ENCODE data around the gene CASZ1. TPM values are rescaled to one million over a fixed set of nuclear protein-coding genes. Genes with fewer than 3 reads are reported as not detected.

CASZ1 gene
- total and polyA plus RNA-seq, 10 donors: 0.73 to 14.5 (median 9.1) TPM

DNA sequence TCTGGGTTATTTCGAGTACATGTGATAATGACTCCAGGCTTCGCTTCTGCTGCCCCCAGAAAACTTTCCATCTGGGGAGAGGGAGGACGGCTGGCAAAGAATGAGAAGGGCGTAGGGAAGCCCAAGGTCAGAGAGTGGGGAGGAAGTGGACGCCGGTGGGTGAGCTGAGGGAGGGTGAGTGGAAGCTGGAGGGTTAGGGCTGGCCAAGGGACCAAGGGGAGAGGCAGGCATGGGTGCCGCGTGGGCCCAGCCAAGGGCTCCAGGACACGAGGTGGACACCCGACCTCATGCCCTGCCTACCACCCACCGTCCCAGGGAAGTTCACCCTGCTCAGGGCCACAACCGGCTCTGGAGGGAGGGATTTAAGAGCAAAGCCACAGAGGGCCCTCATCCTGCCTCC, 75.8 kb downstream of the CASZ1 start:
- H3K27me3 ChIP-seq (replicated peaks in 1 of 7): peaks cover 0 to 37% (median 0%) of the 10 kb centered on the region in 7 donors
- no peak for DNase-seq
- no peak overlapping the region for H3K4me3 ChIP-seq
- peaks cover 0 to 14% (median 8%) of the 10 kb centered on the region in 6 donors for H3K4me1 ChIP-seq
- no peaks in the 10 kb centered on the region for H3K36me3 ChIP-seq
- intact Hi-C loops (cut with DNase I; ENCODE audit: low total_unique reads): no loop called here
- WGBS, 5 donors: 69 to 83% (median 72%) methylated on average over 12 of the region's 12 CpGs
- no peaks in the 10 kb centered on the region for H3K9me3 ChIP-seq
- no peak overlapping the region for H3K27ac ChIP-seq
- TF ChIP-seq, protein P1, sequence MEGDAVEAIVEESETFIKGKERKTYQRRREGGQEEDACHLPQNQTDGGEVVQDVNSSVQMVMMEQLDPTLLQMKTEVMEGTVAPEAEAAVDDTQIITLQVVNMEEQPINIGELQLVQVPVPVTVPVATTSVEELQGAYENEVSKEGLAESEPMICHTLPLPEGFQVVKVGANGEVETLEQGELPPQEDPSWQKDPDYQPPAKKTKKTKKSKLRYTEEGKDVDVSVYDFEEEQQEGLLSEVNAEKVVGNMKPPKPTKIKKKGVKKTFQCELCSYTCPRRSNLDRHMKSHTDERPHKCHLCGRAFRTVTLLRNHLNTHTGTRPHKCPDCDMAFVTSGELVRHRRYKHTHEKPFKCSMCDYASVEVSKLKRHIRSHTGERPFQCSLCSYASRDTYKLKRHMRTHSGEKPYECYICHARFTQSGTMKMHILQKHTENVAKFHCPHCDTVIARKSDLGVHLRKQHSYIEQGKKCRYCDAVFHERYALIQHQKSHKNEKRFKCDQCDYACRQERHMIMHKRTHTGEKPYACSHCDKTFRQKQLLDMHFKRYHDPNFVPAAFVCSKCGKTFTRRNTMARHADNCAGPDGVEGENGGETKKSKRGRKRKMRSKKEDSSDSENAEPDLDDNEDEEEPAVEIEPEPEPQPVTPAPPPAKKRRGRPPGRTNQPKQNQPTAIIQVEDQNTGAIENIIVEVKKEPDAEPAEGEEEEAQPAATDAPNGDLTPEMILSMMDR (IDR thresholded peaks at IDR 0.05 in 8 of 11, conservative IDR thresholded peaks at IDR 0.05 in 3 of 11): no peak
- no peak for TF ChIP-seq POLR2AphosphoS5 (IDR thresholded peaks at IDR 0.05)

- WGBS, 5 donors: 86 to 92% (median 89%) methylated on average over 9 of the region's 9 CpGs
- intact Hi-C loops (cut with DNase I; ENCODE audit: low total_unique reads): no loop called here
- H3K27ac ChIP-seq: no peak overlapping the region
Observed at GRCh38 chr1:10718083-10718415, 78.4 kb downstream of the CASZ1 start.

DNA sequence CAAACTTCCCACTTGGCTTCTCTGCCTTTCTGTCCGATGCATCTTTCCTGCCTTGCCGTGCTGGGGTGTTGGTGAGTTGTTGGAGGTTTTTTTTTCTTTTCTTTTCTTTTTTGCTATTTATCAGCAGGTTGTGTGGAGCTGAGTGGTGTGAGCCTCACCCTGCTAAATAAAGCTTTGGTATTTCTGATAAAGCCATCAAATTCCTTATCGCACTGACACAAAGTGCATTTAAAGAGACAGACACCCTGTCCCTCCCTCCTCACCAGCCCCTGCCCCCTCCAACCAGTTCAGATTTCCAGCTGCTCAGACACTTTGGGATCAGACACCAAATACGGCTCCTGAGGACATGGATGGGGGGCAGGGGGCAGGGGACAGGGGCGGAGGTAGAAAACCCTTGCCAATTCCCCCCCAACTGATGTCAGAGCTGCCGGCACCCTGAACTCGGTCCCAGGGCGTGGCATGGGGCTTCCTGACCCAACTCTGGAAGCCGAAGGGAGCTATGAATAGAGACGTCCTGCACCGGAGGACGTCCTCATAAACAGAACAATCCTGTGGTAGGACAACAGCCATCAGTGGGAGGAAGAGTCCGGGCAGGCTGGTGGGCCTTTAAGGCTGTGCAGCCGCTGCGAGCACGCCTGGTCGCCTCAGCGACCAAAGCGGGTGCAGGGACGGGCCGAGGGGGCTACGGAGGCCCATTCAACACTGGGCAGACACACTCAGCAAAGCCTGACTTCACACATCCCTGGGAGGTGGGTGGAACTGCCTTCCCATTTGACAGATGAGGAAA, 79.0 kb downstream of the CASZ1 start:
- Histone ChIP-seq H3K27me3 (replicated peaks in 1 of 7) (peaks cover 0 to 45% (median 0%) of the 10 kb centered on the region in 7 donors), H3K9me3 (no peaks in the 10 kb centered on the region), H3K4me1 (peaks cover 0 to 14% (median 8%) of the 10 kb centered on the region in 6 donors), H3K27ac (no peak overlapping the region), H3K4me3 (no peak overlapping the region), H3K36me3 (no peaks in the 10 kb centered on the region)
- DNase-seq: no peak
- 56 to 77% (median 73%) methylated on average over 14 to 22 of the region's 22 CpGs for WGBS, 5 donors
- intact Hi-C loops (cut with DNase I; ENCODE audit: low total_unique reads): no loop called here
- TF ChIP-seq POLR2A (IDR thresholded peaks at IDR 0.05) (no peak), POLR2AphosphoS5 (IDR thresholded peaks at IDR 0.05) (no peak)
- TF ChIP-seq, protein P1 (IDR thresholded peaks at IDR 0.05 in 8 of 11, conservative IDR thresholded peaks at IDR 0.05 in 3 of 11): no peak

More at GRCh38 chr1:10718083-10718415, 78.4 kb downstream of the CASZ1 start:
- Histone ChIP-seq H3K36me3 (no peaks in the 10 kb centered on the region), H3K4me3 (no peak overlapping the region), H3K9me3 (no peaks in the 10 kb centered on the region), H3K4me1 (peaks cover 0 to 14% (median 8%) of the 10 kb centered on the region in 6 donors), H3K27me3 (replicated peaks in 1 of 7) (peaks cover 0 to 43% (median 0%) of the 10 kb centered on the region in 7 donors)
- TF ChIP-seq, protein P1 (IDR thresholded peaks at IDR 0.05 in 8 of 11, conservative IDR thresholded peaks at IDR 0.05 in 3 of 11): no peak
- TF ChIP-seq POLR2AphosphoS5 (IDR thresholded peaks at IDR 0.05) (no peak), POLR2A (IDR thresholded peaks at IDR 0.05) (no peak)
- no peak for DNase-seq

GRCh38 chr1:10716840-10717239, 79.6 kb downstream of the CASZ1 start:
- H3K27ac ChIP-seq: no peak overlapping the region
- no peak for DNase-seq
- WGBS, 5 donors: 67 to 77% (median 71%) methylated on average over 10 of the region's 10 CpGs

More at GRCh38 chr1:10716840-10717239, 79.6 kb downstream of the CASZ1 start:
- no peaks in the 10 kb centered on the region for H3K36me3 ChIP-seq
- peaks cover 0 to 50% (median 0%) of the 10 kb centered on the region in 7 donors for H3K27me3 ChIP-seq (replicated peaks in 1 of 7)
- H3K9me3 ChIP-seq: no peaks in the 10 kb centered on the region
- no peak for TF ChIP-seq POLR2A (IDR thresholded peaks at IDR 0.05)
- no peak for TF ChIP-seq POLR2AphosphoS5 (IDR thresholded peaks at IDR 0.05)
- TF ChIP-seq, protein P1 (IDR thresholded peaks at IDR 0.05 in 8 of 11, conservative IDR thresholded peaks at IDR 0.05 in 3 of 11): no peak
- intact Hi-C loops (cut with DNase I; ENCODE audit: low total_unique reads): no loop called here
- peaks cover 0 to 14% (median 8%) of the 10 kb centered on the region in 6 donors for H3K4me1 ChIP-seq
- H3K4me3 ChIP-seq: no peak overlapping the region

Data from spleen (tissue), 11 donors.